22Rv1 (cell line): ENCODE results near the gene DNAH3.
"Not testable (repeated sequence)": the region's sequence is repeated elsewhere in the genome, so short reads cannot be mapped to it uniquely, and the experiment has no call there.

Experiments used
- H3K27ac ChIP-seq: fragments of 450-650 bp; 2 replicates; pipeline ENCODE4 v1.5.1; 2017
- ZFX ChIP-seq: fragments of 450-650 bp; IDR thresholded peaks from 2 replicates; pipeline ENCODE4 v1.6.1; 2017; ENCODE audit warnings: antibody characterized with exemption, borderline replicate concordance
- TF ChIP-seq, protein P1 (sequence below): fragments of 450-650 bp; IDR thresholded peaks from 2 replicates; pipeline ENCODE4 v1.5.1; 2017; ENCODE audit warnings: mild to moderate bottlenecking

Gene DNAH3

DNA sequence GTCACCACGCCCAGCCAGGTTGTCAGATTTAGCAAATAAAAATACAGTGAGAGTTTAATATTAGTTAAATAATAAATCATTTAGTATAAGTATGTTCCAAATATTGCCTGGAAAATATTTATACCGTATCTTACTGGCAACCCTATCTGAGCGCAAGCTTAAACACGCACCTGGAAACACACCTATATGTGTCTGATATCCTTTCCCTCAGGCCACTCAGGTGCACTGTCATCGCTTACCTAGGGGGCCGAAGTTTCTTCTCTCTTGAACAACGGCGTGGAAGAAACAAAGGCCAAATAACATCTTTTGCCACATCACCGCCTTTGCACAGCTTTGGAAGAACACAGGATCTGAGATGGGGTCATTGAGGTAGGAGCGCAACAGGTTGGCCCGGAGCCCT, 196.1 kb downstream of the DNAH3 start:
- TF ChIP-seq, protein P1, sequence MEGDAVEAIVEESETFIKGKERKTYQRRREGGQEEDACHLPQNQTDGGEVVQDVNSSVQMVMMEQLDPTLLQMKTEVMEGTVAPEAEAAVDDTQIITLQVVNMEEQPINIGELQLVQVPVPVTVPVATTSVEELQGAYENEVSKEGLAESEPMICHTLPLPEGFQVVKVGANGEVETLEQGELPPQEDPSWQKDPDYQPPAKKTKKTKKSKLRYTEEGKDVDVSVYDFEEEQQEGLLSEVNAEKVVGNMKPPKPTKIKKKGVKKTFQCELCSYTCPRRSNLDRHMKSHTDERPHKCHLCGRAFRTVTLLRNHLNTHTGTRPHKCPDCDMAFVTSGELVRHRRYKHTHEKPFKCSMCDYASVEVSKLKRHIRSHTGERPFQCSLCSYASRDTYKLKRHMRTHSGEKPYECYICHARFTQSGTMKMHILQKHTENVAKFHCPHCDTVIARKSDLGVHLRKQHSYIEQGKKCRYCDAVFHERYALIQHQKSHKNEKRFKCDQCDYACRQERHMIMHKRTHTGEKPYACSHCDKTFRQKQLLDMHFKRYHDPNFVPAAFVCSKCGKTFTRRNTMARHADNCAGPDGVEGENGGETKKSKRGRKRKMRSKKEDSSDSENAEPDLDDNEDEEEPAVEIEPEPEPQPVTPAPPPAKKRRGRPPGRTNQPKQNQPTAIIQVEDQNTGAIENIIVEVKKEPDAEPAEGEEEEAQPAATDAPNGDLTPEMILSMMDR = no peak
- TF ChIP-seq ZFX = no peak
- H3K27ac ChIP-seq = no peak overlapping the region

DNA sequence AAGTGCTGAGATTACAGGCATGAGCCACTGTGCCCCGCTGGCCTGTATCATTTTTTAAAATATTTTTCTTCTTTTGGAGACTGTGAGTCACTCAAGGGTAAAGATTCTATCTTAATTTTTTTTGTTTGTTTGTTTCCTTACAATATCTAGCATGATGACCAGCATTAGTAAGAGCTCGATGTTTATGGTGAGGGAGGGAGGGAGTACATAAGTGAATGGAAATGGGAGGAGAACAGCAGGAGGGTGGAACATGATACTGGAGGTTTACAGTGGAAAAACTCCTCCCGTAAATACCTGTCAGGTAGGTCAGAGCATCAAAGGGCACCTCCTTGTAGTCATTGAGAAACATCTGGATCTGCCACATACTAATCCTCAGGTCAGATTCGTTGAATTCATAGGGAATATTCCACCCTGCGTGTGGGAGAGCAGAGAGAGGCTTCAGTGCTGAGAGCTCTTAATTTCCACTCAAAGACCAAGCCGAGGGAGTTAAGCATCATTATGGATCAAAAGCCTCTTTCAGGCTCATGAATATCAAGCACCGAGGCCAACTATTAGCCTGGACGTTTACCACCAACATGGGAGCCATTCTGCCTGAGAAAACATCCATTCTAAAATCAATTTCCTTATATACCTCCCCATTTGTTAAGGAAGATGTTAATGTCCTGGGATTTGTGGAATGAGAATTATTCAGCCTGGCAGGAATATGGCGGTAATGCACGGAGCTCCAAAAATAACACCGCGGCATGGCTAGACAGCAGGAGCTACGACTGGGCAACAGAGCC, 198.3 kb downstream of the DNAH3 start:
- H3K27ac ChIP-seq = no peak overlapping the region
- TF ChIP-seq, protein P1 = no peak
- TF ChIP-seq ZFX = no peak

DNA sequence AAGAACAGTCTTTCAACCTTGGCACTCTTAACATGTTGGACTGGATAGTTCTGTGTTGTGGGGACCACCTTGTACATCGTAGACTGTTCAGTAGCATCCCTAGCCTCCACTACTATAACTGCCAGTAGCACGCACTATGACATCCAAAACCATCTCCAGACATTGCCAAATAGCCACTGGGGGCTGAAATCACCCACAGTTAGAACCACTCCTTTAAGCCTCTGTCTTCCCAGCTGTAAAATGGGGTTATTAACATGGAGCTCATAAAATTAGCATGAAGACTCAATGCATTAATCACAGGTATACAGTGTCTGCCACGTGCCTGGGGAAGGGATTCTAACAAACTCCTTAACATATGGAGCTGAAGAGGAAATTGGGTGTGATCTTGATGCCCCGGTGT, 200.4 kb downstream of the DNAH3 start:
- no peak for TF ChIP-seq ZFX
- TF ChIP-seq, protein P1 = no peak
- no peak overlapping the region for H3K27ac ChIP-seq

DNA sequence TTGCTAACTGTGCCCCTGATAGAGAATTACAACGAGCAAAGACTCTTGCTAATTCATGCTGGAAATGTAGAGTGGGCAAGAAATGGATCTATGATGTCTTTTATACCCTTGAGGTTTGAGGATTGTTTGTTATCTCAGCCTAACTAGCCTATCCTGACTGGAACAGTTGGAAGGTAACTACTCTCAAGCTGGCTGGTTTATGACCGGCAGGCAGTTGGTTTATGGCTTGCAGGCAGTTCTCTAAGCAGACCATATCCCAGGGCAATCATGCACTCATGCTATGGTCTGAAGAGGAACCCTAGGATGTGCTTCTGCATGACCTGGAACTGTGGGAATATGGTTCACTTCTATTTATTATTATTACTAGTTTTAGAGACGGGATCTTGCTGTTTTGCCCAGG, 201.0 kb downstream of the DNAH3 start:
- no peak overlapping the region for H3K27ac ChIP-seq
- TF ChIP-seq, protein P1 = no peak
- no peak for TF ChIP-seq ZFX

DNA sequence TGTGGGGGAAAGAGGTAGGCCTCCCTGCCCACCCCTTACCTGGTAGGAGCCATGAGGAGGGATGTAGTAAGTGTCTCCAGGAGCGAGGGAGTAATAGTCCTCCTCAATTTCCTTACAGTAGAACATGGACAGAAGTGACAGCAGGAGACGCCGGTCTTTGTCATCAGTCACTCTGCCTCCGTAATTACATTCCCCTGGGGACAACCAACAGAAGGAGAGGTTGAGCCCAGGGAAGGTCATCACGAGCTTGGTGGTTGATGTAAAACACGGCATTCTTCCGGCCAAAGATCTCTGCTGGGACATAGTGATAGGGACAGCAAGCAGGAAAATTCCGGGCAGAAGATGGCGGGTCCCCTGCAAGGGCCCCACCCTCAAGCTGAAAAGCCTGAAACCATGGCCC, 202.2 kb downstream of the DNAH3 start:
- H3K27ac ChIP-seq = no peak overlapping the region

DNA sequence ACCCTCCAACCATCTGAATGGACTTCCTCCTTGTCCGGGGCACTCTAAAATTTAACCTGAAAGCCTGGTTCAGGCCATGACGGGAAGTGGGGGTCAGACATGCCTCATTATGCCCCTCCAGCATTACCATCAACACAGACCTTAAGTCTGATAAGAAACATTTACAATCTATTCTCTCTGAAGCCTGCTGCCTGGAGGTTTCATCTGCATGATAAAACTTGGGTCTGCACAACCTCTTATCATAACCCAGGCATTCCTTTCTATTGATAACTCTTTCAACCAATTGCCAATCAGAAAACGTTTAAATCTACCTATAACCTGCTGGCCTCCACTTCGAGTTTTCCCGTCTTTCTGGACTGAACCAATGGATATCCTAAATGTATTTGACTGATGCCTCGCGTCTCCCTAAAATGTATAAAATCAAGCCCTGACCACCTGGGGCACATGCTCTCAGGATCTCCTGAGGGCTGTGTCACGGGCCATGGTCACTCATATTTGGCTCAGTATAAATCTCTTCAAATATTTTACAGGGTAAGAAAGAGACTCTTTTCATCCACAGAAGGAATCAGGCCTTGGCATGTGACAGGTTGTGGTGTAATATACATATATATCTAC, 204.5 kb downstream of the DNAH3 start:
- H3K27ac ChIP-seq = no peak overlapping the region
- TF ChIP-seq ZFX = no peak
- TF ChIP-seq, protein P1 = no peak

More for the DNA sequence above, 202.2 kb downstream of the DNAH3 start:
- no peak for TF ChIP-seq ZFX
- TF ChIP-seq, protein P1 = no peak

DNA sequence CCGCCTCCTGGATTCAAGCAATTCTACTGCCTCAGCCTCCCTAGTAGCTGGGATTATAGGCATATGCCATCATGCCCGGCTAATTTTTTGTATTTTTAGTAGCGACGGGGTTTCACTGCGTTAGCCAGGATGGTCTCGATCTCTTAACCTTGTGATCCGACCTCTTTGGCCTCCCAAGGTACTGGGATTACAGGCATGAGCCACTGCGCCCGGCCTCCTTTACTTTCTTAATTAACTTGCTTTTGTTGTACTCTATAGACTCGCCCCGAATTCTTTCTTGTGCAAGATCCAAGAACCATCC, 205.1 kb downstream of the DNAH3 start:
- H3K27ac ChIP-seq = not testable (repeated sequence)
